Tibial artery (tissue), 4 donors: ENCODE data around the gene PTPN6.

Experiments
- DNase-seq, 2 donors: peaks; one replicate each; pipeline ENCODE4 v3.0.0-alpha.2; 2019
- H3K27ac ChIP-seq, 2 donors: fragments of 200-600 bp; sonication (generic) in 1 of 2; 1 replicate in 1 of 2; 2 replicates in 1 of 2; pipeline ENCODE4 v1.5.1; 2018 to 2019; ENCODE audit warnings: mild to moderate bottlenecking in 1 of 2
- H3K27me3 ChIP-seq, 2 donors: fragments of 200-600 bp; sonication (generic) in 1 of 2; one replicate each; pipeline versions ENCODE4 v1.5.1 to v1.6.0; 2016 to 2019
- H3K36me3 ChIP-seq, 3 donors: fragments of 200-600 bp; sonication (generic) in 2 of 3; one replicate each; pipeline ENCODE4 v1.5.1; 2016 to 2019; ENCODE audit warnings: mild to moderate bottlenecking in 2 of 3
- H3K4me1 ChIP-seq, 4 donors: fragments of 200-600 bp; sonication (generic) in 2 of 4; 1 replicate in 3 of 4; 2 replicates in 1 of 4; pipeline ENCODE4 v1.5.1; 2016 to 2019
- H3K4me3 ChIP-seq, 2 donors: fragments of 200-600 bp; sonication (generic) in 1 of 2; 1 replicate in 1 of 2; 2 replicates in 1 of 2; pipeline ENCODE4 v1.5.1; 2018 to 2019; ENCODE audit warnings: mild to moderate bottlenecking in 2 of 2
- H3K9me3 ChIP-seq, 3 donors: fragments of 200-600 bp; sonication (generic) in 1 of 3; one replicate each; pipeline ENCODE4 v1.5.1; 2016 to 2019
- intact Hi-C: fragments of 100-400 bp; cut with DNase I; formaldehyde crosslinking; loops from one replicate; pipeline ENCODE4 v1.15.0; 2023; ENCODE audit warnings: low total_unique reads
- TF ChIP-seq, protein P1 (sequence below), 2 experiments: fragments of 200-600 bp in 1 of 2; fragments of 450-650 bp in 1 of 2; IDR thresholded peaks; one replicate each; pipeline ENCODE4 v1.5.1; 2017 to 2019; ENCODE audit warnings: antibody characterized with exemption in 2 of 2, mild to moderate bottlenecking in 1 of 2, moderate library complexity in 1 of 2

Gene PTPN6

GRCh38 chr12:6921996-6922946, 28.9 kb upstream of the PTPN6 start:
- Histone ChIP-seq H3K36me3 (peaks cover 0 to 61% (median 22%) of the 10 kb centered on the region in 3 donors), H3K27ac (no peak overlapping the region), H3K9me3 (no peaks in the 10 kb centered on the region), H3K4me1 (peaks cover 7 to 35% (median 26%) of the 10 kb centered on the region in 4 donors), H3K4me3 (no peak overlapping the region), H3K27me3 (no peaks in the 10 kb centered on the region)
- peak in 1 of 2 donors; percentile 62 for DNase-seq
- TF ChIP-seq, protein P1, sequence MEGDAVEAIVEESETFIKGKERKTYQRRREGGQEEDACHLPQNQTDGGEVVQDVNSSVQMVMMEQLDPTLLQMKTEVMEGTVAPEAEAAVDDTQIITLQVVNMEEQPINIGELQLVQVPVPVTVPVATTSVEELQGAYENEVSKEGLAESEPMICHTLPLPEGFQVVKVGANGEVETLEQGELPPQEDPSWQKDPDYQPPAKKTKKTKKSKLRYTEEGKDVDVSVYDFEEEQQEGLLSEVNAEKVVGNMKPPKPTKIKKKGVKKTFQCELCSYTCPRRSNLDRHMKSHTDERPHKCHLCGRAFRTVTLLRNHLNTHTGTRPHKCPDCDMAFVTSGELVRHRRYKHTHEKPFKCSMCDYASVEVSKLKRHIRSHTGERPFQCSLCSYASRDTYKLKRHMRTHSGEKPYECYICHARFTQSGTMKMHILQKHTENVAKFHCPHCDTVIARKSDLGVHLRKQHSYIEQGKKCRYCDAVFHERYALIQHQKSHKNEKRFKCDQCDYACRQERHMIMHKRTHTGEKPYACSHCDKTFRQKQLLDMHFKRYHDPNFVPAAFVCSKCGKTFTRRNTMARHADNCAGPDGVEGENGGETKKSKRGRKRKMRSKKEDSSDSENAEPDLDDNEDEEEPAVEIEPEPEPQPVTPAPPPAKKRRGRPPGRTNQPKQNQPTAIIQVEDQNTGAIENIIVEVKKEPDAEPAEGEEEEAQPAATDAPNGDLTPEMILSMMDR (IDR thresholded peaks at IDR 0.05): no peak
- intact Hi-C loops: no loop called here

DNA sequence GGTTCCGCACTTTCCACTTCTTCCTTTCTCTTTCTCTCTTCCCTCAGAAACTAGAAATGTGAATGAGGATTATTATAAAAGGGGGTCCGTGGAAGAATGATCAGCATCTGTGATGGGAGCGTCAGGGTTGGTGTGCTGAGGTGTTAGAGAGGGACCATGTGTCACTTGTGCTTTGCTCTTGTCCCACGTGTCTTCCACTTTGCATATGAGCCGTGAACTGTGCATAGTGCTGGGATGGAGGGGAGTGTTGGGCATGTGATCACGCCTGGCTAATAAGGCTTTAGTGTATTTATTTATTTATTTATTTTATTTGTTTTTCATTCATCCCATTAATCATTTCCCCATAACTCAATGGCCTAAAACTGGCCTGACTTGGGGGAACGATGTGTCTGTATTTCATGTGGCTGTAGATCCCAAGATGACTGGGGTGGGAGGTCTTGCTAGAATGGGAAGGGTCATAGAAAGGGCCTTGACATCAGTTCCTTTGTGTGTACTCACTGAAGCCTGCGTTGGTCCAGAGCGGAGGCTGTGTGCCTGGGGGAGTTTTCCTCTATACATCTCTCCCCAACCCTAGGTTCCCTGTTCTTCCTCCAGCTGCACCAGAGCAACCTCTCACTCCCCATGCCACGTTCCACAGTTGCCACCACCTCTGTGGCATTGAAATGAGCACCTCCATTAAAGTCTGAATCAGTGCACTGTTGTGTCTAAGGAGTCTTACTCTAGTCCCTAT, 28.0 kb upstream of the PTPN6 start:
- intact Hi-C loops: no loop called here
- peak overlapping the region in 1 of 2 donors; percentile 99 for H3K27ac ChIP-seq
- TF ChIP-seq, protein P1 (IDR thresholded peaks at IDR 0.05): no peak
- no peaks in the 10 kb centered on the region for H3K9me3 ChIP-seq
- H3K4me3 ChIP-seq: no peak overlapping the region
- H3K36me3 ChIP-seq: peaks cover 0 to 52% (median 15%) of the 10 kb centered on the region in 3 donors
- DNase-seq: peak in 1 of 2 donors; percentile 63
- peaks cover 7 to 36% (median 26%) of the 10 kb centered on the region in 4 donors for H3K4me1 ChIP-seq
- H3K27me3 ChIP-seq: no peaks in the 10 kb centered on the region

- peaks cover 0 to 45% (median 15%) of the 10 kb centered on the region in 3 donors for H3K36me3 ChIP-seq
- H3K27me3 ChIP-seq: no peaks in the 10 kb centered on the region
- no peaks in the 10 kb centered on the region for H3K9me3 ChIP-seq
- H3K4me3 ChIP-seq: no peak overlapping the region
- H3K27ac ChIP-seq: peak overlapping the region; percentile 99
- H3K4me1 ChIP-seq: peaks cover 7 to 36% (median 26%) of the 10 kb centered on the region in 4 donors
- TF ChIP-seq, protein P1 (IDR thresholded peaks at IDR 0.05): no peak
- intact Hi-C loops: loop anchor here (2.0 kb wide), 2 partner anchors 15 to 41 kb away; no protein-coding TSS in a partner anchor
- peak in 1 of 2 donors; percentile 69 for DNase-seq
Measured at GRCh38 chr12:6923851-6924250, 27.3 kb upstream of the PTPN6 start.

GRCh38 chr12:6925239-6925539, 26.0 kb upstream of the PTPN6 start:
- H3K27me3 ChIP-seq: no peaks in the 10 kb centered on the region
- peak overlapping the region; percentile 99 for H3K27ac ChIP-seq
- H3K9me3 ChIP-seq: no peaks in the 10 kb centered on the region
- DNase-seq: no peak
- H3K4me1 ChIP-seq: peaks cover 7 to 49% (median 38%) of the 10 kb centered on the region in 4 donors
- peaks cover 0 to 33% (median 15%) of the 10 kb centered on the region in 3 donors for H3K36me3 ChIP-seq
- intact Hi-C loops: loop anchor here (2.0 kb wide), 2 partner anchors 14 to 40 kb away; no protein-coding TSS in a partner anchor
- TF ChIP-seq, protein P1 (IDR thresholded peaks at IDR 0.05): no peak
- H3K4me3 ChIP-seq: peak overlapping the region; percentile 5 to 99

- H3K4me1 ChIP-seq: peaks cover 7 to 54% (median 41%) of the 10 kb centered on the region in 4 donors
- H3K27ac ChIP-seq: peak overlapping the region; percentile 99
- DNase-seq: peak; percentile 86 to 92
- no peaks in the 10 kb centered on the region for H3K9me3 ChIP-seq
- no peaks in the 10 kb centered on the region for H3K27me3 ChIP-seq
- TF ChIP-seq, protein P1 (IDR thresholded peaks at IDR 0.05): peak in 1 of 2 experiments; percentile 17
- H3K36me3 ChIP-seq: peaks cover 0 to 30% (median 15%) of the 10 kb centered on the region in 3 donors
- intact Hi-C loops: loop anchor here (2.0 kb wide), 2 partner anchors 13 to 39 kb away; no protein-coding TSS in a partner anchor
- peak overlapping the region; percentile 97 to 99 for H3K4me3 ChIP-seq
Measured at GRCh38 chr12:6925540-6926279, 25.4 kb upstream of the PTPN6 start.
